Body of pancreas (tissue), 4 donors: ENCODE measurements around the gene CLEC2D. TPM values are rescaled to one million over a fixed set of nuclear protein-coding genes. Genes with fewer than 3 reads are reported as not detected.

Source experiments
- ATAC-seq: fragments of 150-250 bp; one replicate; pipeline ENCODE4 v1.9.1; 2016
- DNase-seq, 4 donors: peaks; one replicate each; pipeline ENCODE4 v3.0.0-alpha.2; 2019
- H3K27ac ChIP-seq, 4 donors: fragments of 200-600 bp; sonication (generic); 1 replicate in 3 of 4; 2 replicates in 1 of 4; pipeline versions ENCODE4 v1.5.1 to v1.6.1; 2016 to 2019; ENCODE audit warnings: mild to moderate bottlenecking in 1 of 4, mixed read lengths in 1 of 4, moderate library complexity in 1 of 4
- H3K27me3 ChIP-seq, 2 donors: fragments of 200-600 bp; sonication (generic); one replicate each; pipeline ENCODE4 v1.6.0; 2016; ENCODE audit warnings: mild to moderate bottlenecking in 1 of 2
- H3K36me3 ChIP-seq, 2 donors: fragments of 200-600 bp; sonication (generic); replicated peaks in 1 of 2; 2 replicates each; pipeline ENCODE4 v1.5.1; 2016; ENCODE audit warnings: low read depth in 2 of 2; ENCODE audit not compliant: insufficient read depth in 1 of 2
- H3K4me1 ChIP-seq: fragments of 200-600 bp; sonication (generic); one replicate; pipeline ENCODE4 v1.6.0; 2016
- H3K4me3 ChIP-seq, 2 donors: fragments of 200-600 bp; sonication (generic); 1 replicate in 1 of 2; 2 replicates in 1 of 2; pipeline ENCODE4 v1.5.1; 2016 to 2019
- H3K9me3 ChIP-seq, 3 donors: fragments of 200-600 bp; sonication (generic); 1 replicate in 2 of 3; 2 replicates in 1 of 3; pipeline ENCODE4 v1.5.1; 2016
- POLR2A ChIP-seq, 3 donors: fragments of 450-650 bp; IDR thresholded peaks; one replicate each; pipeline ENCODE4 v1.6.1; 2016; ENCODE audit warnings: antibody characterized with exemption in 3 of 3, mild to moderate bottlenecking in 2 of 3
- WGBS, 2 donors: methylation state at CpG; one replicate each; pipeline ENCODE4 v1.1.5; 2017; 5-methylcytosine and 5-hydroxymethylcytosine counted together
- intact Hi-C: fragments of 100-400 bp; cut with DNase I; formaldehyde crosslinking; loops from one replicate; pipeline ENCODE4 v1.15.1; 2023
- total RNA-seq, 2 donors: library from RNA; depleted of rRNA; stranded (reverse); fragments of >200 nt; gene quantifications; one replicate each; pipeline ENCODE4 v1.1.0, GENCODE V29; 2016
- TF ChIP-seq, protein P1 (sequence below), 7 experiments: fragments of 450-650 bp in 4 of 7; fragments of 200-600 bp in 3 of 7; sonication (generic) in 3 of 7; IDR thresholded peaks; one replicate each; pipeline ENCODE4 v1.5.1; 2016 to 2019; ENCODE audit warnings: antibody characterized with exemption in 7 of 7

The CLEC2D gene
- total RNA-seq, 2 donors from 2014 or later: 5.3 to 7.5 TPM

DNA sequence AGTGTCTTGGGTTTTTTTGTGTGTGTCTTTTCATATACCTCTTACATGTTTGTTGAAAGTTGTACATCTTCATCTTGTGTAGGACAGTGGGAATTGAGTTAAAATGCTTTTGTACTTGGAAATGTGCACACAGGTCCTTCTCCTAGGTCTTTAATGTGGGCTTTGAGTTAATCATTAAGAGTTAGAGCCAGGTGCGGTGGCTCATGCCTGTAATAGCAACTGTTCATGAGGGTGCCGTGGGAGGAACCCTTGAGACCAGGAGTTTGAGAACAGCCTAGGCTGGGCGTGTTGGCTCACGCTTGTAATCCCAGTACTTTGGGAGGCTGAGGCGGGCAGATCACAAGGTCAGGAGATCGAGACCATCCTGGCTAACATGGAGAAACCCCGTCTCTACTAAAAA lies 49.5 kb downstream of the CLEC2D start:
- H3K9me3 ChIP-seq: no peaks in the 10 kb centered on the region
- no peaks in the 10 kb centered on the region for H3K27me3 ChIP-seq
- no peak for TF ChIP-seq POLR2A (IDR thresholded peaks at IDR 0.05)
- TF ChIP-seq, protein P1, sequence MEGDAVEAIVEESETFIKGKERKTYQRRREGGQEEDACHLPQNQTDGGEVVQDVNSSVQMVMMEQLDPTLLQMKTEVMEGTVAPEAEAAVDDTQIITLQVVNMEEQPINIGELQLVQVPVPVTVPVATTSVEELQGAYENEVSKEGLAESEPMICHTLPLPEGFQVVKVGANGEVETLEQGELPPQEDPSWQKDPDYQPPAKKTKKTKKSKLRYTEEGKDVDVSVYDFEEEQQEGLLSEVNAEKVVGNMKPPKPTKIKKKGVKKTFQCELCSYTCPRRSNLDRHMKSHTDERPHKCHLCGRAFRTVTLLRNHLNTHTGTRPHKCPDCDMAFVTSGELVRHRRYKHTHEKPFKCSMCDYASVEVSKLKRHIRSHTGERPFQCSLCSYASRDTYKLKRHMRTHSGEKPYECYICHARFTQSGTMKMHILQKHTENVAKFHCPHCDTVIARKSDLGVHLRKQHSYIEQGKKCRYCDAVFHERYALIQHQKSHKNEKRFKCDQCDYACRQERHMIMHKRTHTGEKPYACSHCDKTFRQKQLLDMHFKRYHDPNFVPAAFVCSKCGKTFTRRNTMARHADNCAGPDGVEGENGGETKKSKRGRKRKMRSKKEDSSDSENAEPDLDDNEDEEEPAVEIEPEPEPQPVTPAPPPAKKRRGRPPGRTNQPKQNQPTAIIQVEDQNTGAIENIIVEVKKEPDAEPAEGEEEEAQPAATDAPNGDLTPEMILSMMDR (IDR thresholded peaks at IDR 0.05): no peak
- WGBS, 2 donors: 57 to 69% methylated on average over 7 of the region's 7 CpGs
- ATAC-seq (no peak), DNase-seq (no peak)
- no peaks in the 10 kb centered on the region for H3K36me3 ChIP-seq
- no peak overlapping the region for H3K4me3 ChIP-seq
- H3K4me1 ChIP-seq: peaks cover 7% of the 10 kb centered on the region
- intact Hi-C loops: no loop called here
- no peak overlapping the region for H3K27ac ChIP-seq

DNA sequence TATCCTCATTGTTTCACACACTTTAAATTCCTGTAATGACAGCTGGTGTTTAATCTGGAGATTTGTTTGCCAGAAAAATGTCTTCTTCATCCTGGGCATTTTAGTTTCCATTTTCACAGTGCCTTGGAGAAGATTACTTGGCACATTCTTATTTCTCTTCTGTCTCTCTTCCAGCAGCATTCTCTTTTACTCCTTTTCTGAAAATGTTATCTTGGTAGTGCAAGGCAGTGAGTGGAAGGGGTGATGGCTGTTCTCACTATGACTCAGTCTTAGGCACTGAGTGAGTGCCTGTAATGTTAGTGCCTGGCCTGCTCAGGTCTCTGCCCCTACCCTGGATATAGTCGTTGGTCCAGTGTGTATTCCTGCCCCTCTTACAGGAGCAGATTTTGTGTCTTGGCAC lies 50.3 kb downstream of the CLEC2D start:
- Histone ChIP-seq H3K27ac (no peak overlapping the region), H3K9me3 (no peaks in the 10 kb centered on the region), H3K4me1 (peaks cover 7% of the 10 kb centered on the region), H3K27me3 (no peaks in the 10 kb centered on the region), H3K36me3 (no peaks in the 10 kb centered on the region), H3K4me3 (no peak overlapping the region)
- intact Hi-C loops: no loop called here
- DNase-seq (no peak), ATAC-seq (no peak)
- no peak for TF ChIP-seq POLR2A (IDR thresholded peaks at IDR 0.05)
- TF ChIP-seq, protein P1 (IDR thresholded peaks at IDR 0.05): no peak
- WGBS, 2 donors: 76 to 93% methylated on average over 1 of the region's 1 CpG

DNA sequence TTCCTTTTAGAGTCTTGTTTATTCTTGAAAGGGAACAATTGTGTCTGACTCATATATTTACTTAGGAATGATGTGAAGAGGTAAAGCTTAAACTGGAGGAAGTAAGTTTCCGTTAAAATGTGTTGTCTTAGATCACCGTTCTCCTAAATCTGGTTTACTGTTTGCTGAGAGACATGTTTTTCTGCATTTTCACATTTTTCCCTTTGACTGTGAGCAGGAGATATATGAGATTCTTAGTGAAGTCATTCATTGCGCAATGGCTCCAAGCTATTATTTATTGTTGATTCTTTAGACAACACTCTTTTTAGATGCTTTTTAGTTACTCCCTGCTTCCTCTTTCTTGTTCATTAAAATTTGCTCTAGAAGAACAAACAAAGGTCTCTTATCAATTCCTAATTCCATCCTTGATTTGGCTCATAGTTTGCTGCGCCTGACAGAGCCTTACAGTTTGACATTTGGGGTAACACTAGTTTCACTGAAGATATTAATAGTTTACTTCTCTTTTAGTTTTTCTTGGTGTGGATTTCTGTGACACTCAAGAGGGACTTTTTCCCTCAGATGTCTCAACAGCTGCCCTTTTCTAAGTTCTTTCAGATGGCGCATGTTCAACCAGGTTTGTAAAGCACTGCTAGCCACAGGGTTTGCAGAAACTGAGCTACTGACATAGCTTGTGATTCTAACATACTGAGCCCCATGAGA lies 52.0 kb downstream of the CLEC2D start:
- Histone ChIP-seq H3K27me3 (no peaks in the 10 kb centered on the region), H3K4me1 (peaks cover 7% of the 10 kb centered on the region), H3K27ac (peak overlapping the region in 1 of 4 donors; percentile 37), H3K9me3 (no peaks in the 10 kb centered on the region), H3K4me3 (no peak overlapping the region), H3K36me3 (no peaks in the 10 kb centered on the region)
- intact Hi-C loops: no loop called here
- no peak for DNase-seq
- ATAC-seq: peak; percentile 15
- 51% methylated on average over 5 of the region's 5 CpGs for WGBS, 2 donors
- no peak for TF ChIP-seq POLR2A (IDR thresholded peaks at IDR 0.05)
- TF ChIP-seq, protein P1 (IDR thresholded peaks at IDR 0.05): no peak

DNA sequence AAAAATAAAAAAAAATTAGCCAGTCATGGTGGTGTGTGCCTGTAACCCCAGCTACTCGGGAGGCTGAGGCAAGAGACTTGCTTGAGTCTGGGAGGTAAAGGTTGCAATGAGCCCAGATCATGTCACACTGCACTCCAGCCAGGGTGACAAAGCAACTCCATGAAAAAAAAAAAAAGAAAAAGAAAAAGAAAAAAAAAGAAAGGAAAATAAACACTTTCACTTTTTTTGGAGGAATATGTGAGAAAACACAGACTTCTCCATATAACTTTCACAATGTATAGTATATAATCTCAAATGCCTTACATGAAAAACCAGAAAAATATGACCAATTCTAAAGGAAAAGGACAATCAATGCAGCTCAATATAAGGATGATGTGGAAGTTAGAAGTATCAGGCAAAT lies 54.5 kb downstream of the CLEC2D start:
- no peak overlapping the region for H3K27ac ChIP-seq
- 86 to 88% methylated on average over 1 of the region's 1 CpG for WGBS, 2 donors
- H3K9me3 ChIP-seq: no peaks in the 10 kb centered on the region
- no peaks in the 10 kb centered on the region for H3K36me3 ChIP-seq
- H3K4me3 ChIP-seq: no peak overlapping the region
- TF ChIP-seq POLR2A (IDR thresholded peaks at IDR 0.05): no peak
- TF ChIP-seq, protein P1 (IDR thresholded peaks at IDR 0.05): no peak
- intact Hi-C loops: no loop called here
- H3K27me3 ChIP-seq: no peaks in the 10 kb centered on the region
- DNase-seq (no peak), ATAC-seq (no peak)
- H3K4me1 ChIP-seq: peaks cover 7% of the 10 kb centered on the region
